SU-DHL-6 (cell line): ENCODE results near the gene DRC1.

Source experiments
- H2AFZ ChIP-seq: fragments of 200-600 bp; sonication (generic); 2 replicates; pipeline ENCODE4 v1.6.1; 2014; ENCODE audit warnings: low read depth, mild to moderate bottlenecking, moderate library complexity, mixed read lengths, antibody characterized with exemption, low read length; ENCODE audit not compliant: severe bottlenecking
- H3F3A ChIP-seq: fragments of 200-600 bp; shearing (Covaris generic); 2 replicates; pipeline ENCODE4 v1.6.0; 2016; ENCODE audit warnings: antibody characterized with exemption, mild to moderate bottlenecking; ENCODE audit not compliant: insufficient read depth
- H3K27ac ChIP-seq: fragments of 200-600 bp; sonication (generic); 2 replicates; pipeline ENCODE4 v1.5.1; 2016; ENCODE audit warnings: low read depth, mild to moderate bottlenecking, low read length, moderate library complexity, mixed read lengths
- H3K27me3 ChIP-seq: fragments of 200-600 bp; sonication (generic), shearing (Covaris generic); 2 replicates; pipeline ENCODE4 v1.6.0; 2014; ENCODE audit warnings: mild to moderate bottlenecking, low read length
- H3K36me3 ChIP-seq: fragments of 200-600 bp; sonication (generic); 2 replicates; pipeline ENCODE4 v1.6.1; 2014; ENCODE audit warnings: mild to moderate bottlenecking, low read length, mixed read lengths
- H3K4me2 ChIP-seq: fragments of 300-600, 200-600 bp; shearing (Covaris generic), sonication (generic); 2 replicates; pipeline ENCODE4 v1.6.0; 2014; ENCODE audit warnings: low read length, low read depth, mild to moderate bottlenecking; ENCODE audit not compliant: poor library complexity, severe bottlenecking
- H3K4me3 ChIP-seq: fragments of 200-600 bp; sonication (generic); 2 replicates; pipeline ENCODE4 v1.5.1; 2014; ENCODE audit warnings: antibody characterized with exemption, low read length, mild to moderate bottlenecking, mixed read lengths; ENCODE audit not compliant: insufficient read depth, poor library complexity, severe bottlenecking
- H3K79me2 ChIP-seq: fragments of 200-600 bp; sonication (generic); 2 replicates; pipeline ENCODE4 v1.6.1; 2014; ENCODE audit warnings: mild to moderate bottlenecking, low read length, moderate library complexity; ENCODE audit not compliant: insufficient read depth
- H3K9ac ChIP-seq: fragments of 200-600 bp; sonication (generic); 2 replicates; pipeline ENCODE4 v1.7.0; 2014; ENCODE audit warnings: mild to moderate bottlenecking, low read length
- H3K9me2 ChIP-seq: fragments of 200-600 bp; sonication (generic); replicated peaks from 2 replicates; pipeline ENCODE4 v1.6.1; 2014; ENCODE audit warnings: low read length; ENCODE audit not compliant: insufficient read depth
- H3K9me3 ChIP-seq: fragments of 200-600 bp; sonication (generic); 2 replicates; pipeline ENCODE4 v1.6.1; 2014; ENCODE audit warnings: low read length, mixed read lengths; ENCODE audit not compliant: insufficient read depth
- H4K20me1 ChIP-seq: fragments of 200-600 bp; sonication (generic); 2 replicates; pipeline ENCODE4 v1.6.1; 2014; ENCODE audit warnings: low read depth, mild to moderate bottlenecking, antibody characterized with exemption, low read length, moderate library complexity, mixed read lengths
- CTCF ChIP-seq: fragments of 200-600 bp; sonication (generic); IDR thresholded peaks from one replicate; pipeline ENCODE4 v1.5.1; 2017; ENCODE audit warnings: antibody characterized with exemption, mild to moderate bottlenecking, low read length, moderate library complexity; ENCODE audit not compliant: insufficient read depth, poor library complexity, severe bottlenecking
- EZH2phosphoT487 ChIP-seq: fragments of 200-600 bp; sonication (generic), shearing (Covaris generic); conservative IDR thresholded peaks from 2 replicates; pipeline ENCODE4 v1.6.1; 2018; ENCODE audit warnings: mild to moderate bottlenecking, antibody characterized with exemption, low read length, moderate library complexity, mixed read lengths

The DRC1 gene

GRCh38 chr2:26481706-26482105 is 80.0 kb downstream of the DRC1 start:
- H3K27me3 ChIP-seq: no peaks in the 10 kb centered on the region
- no peaks in the 10 kb centered on the region for H3K79me2 ChIP-seq
- H2AFZ ChIP-seq: no peak overlapping the region
- H3K4me2 ChIP-seq: no peak overlapping the region
- H3K4me3 ChIP-seq: no peak overlapping the region
- no peaks in the 10 kb centered on the region for H4K20me1 ChIP-seq
- H3F3A ChIP-seq: no peaks in the 10 kb centered on the region
- TF ChIP-seq CTCF (no peak), EZH2phosphoT487 (no peak)
- no peaks in the 10 kb centered on the region for H3K9me2 ChIP-seq
- no peak overlapping the region for H3K9ac ChIP-seq
- H3K27ac ChIP-seq: no peak overlapping the region
- no peaks in the 10 kb centered on the region for H3K36me3 ChIP-seq
- no peaks in the 10 kb centered on the region for H3K9me3 ChIP-seq

- Histone ChIP-seq H3K79me2 (no peaks in the 10 kb centered on the region), H3K9me2 (no peaks in the 10 kb centered on the region), H3K9ac (no peak overlapping the region), H3K4me2 (no peak overlapping the region), H4K20me1 (no peaks in the 10 kb centered on the region), H3K27ac (no peak overlapping the region), H3K9me3 (no peaks in the 10 kb centered on the region), H3K36me3 (no peaks in the 10 kb centered on the region), H3K4me3 (no peak overlapping the region), H3K27me3 (no peaks in the 10 kb centered on the region), H3F3A (no peaks in the 10 kb centered on the region), H2AFZ (no peak overlapping the region)
- TF ChIP-seq CTCF (no peak), EZH2phosphoT487 (no peak)
Measured at GRCh38 chr2:26482211-26483026, 80.7 kb downstream of the DRC1 start.

GRCh38 chr2:26483027-26483326 is 81.3 kb downstream of the DRC1 start:
- Histone ChIP-seq H3K4me3 (no peak overlapping the region), H3K9me2 (no peaks in the 10 kb centered on the region), H4K20me1 (no peaks in the 10 kb centered on the region), H3K9ac (no peak overlapping the region), H3K36me3 (no peaks in the 10 kb centered on the region), H2AFZ (no peak overlapping the region), H3K27me3 (no peaks in the 10 kb centered on the region), H3K79me2 (no peaks in the 10 kb centered on the region), H3F3A (no peaks in the 10 kb centered on the region), H3K27ac (no peak overlapping the region), H3K4me2 (no peak overlapping the region), H3K9me3 (no peaks in the 10 kb centered on the region)
- TF ChIP-seq EZH2phosphoT487 (no peak), CTCF (no peak)
